Liver (tissue), 9 donors: ENCODE data around the gene USP15. TPM values are rescaled to one million over a fixed set of nuclear protein-coding genes. Genes with fewer than 3 reads are reported as not detected.

Experiments used
- DNase-seq: peaks from one replicate; pipeline ENCODE4 v3.0.0-alpha.2; 2017; ENCODE audit warnings: low spot score
- H3K27ac ChIP-seq, 2 donors: one replicate each; pipeline ENCODE4 v1.7.0; 2013; ENCODE audit warnings: inconsistent platforms in 2 of 2, low read length in 2 of 2, control low read depth in 1 of 2, low read depth in 1 of 2, mild to moderate bottlenecking in 1 of 2
- H3K27me3 ChIP-seq, 4 donors: one replicate each; pipeline versions ENCODE4 v1.6.1 to v1.7.0; 2013; ENCODE audit warnings: low read length in 3 of 4, inconsistent platforms in 1 of 4, mild to moderate bottlenecking in 1 of 4, moderate library complexity in 1 of 4; ENCODE audit not compliant: control insufficient read depth in 4 of 4, insufficient read depth in 4 of 4
- H3K36me3 ChIP-seq, 4 donors: one replicate each; pipeline versions ENCODE4 v1.6.1 to v1.7.0; 2013; ENCODE audit warnings: low read length in 3 of 4, mild to moderate bottlenecking in 3 of 4, low read depth in 1 of 4, moderate library complexity in 1 of 4; ENCODE audit not compliant: control insufficient read depth in 4 of 4, insufficient read depth in 3 of 4
- H3K4me1 ChIP-seq, 4 donors: one replicate each; pipeline versions ENCODE4 v1.6.1 to v1.7.0; 2013; ENCODE audit warnings: low read length in 3 of 4, mild to moderate bottlenecking in 3 of 4, moderate library complexity in 1 of 4; ENCODE audit not compliant: control insufficient read depth in 4 of 4, insufficient read depth in 4 of 4
- H3K4me3 ChIP-seq, 3 donors: one replicate each; pipeline versions ENCODE4 v1.6.1 to v1.7.0; 2013; ENCODE audit warnings: low read length in 3 of 3, control low read depth in 1 of 3, low read depth in 1 of 3, mild to moderate bottlenecking in 1 of 3
- H3K9ac ChIP-seq, 2 donors: one replicate each; pipeline ENCODE4 v1.7.0; 2013; ENCODE audit warnings: low read length in 2 of 2, mild to moderate bottlenecking in 2 of 2, moderate library complexity in 2 of 2, control low read depth in 1 of 2, low read depth in 1 of 2
- H3K9me3 ChIP-seq, 4 donors: one replicate each; pipeline versions ENCODE4 v1.6.1 to v1.7.0; 2013; ENCODE audit warnings: low read length in 3 of 4; ENCODE audit not compliant: control insufficient read depth in 4 of 4
- CTCF ChIP-seq: fragments of 150-350 bp; IDR thresholded peaks from 2 replicates; pipeline ENCODE4 v1.5.1; 2017; ENCODE audit warnings: improper control_type of control experiment, low read depth, low read length; ENCODE audit not compliant: missing input control
- EGR1 ChIP-seq, 2 donors: IDR thresholded peaks; 2 replicates each; pipeline ENCODE4 v1.6.1; 2016 to 2018; ENCODE audit warnings: antibody characterized with exemption in 2 of 2, low read depth in 2 of 2
- FOXA1 ChIP-seq: IDR thresholded peaks from 2 replicates; pipeline ENCODE4 v1.6.1; 2016; ENCODE audit warnings: antibody characterized with exemption
- FOXA2 ChIP-seq: IDR thresholded peaks from 2 replicates; pipeline ENCODE4 v1.6.1; 2016; ENCODE audit warnings: antibody characterized with exemption
- GABPA ChIP-seq, 2 donors: IDR thresholded peaks in 1 of 2; conservative IDR thresholded peaks in 1 of 2; 2 replicates each; pipeline ENCODE4 v1.6.1; 2016; ENCODE audit warnings: antibody characterized with exemption in 2 of 2, mild to moderate bottlenecking in 1 of 2, moderate library complexity in 1 of 2
- HNF4A ChIP-seq, 2 donors: conservative IDR thresholded peaks; 2 replicates each; pipeline ENCODE4 v1.6.1; 2016; ENCODE audit warnings: antibody characterized with exemption in 2 of 2, mild to moderate bottlenecking in 2 of 2
- HNF4G ChIP-seq: IDR thresholded peaks from 2 replicates; pipeline ENCODE4 v1.6.1; 2016; ENCODE audit warnings: antibody characterized with exemption
- JUND ChIP-seq, 2 donors: IDR thresholded peaks; 2 replicates each; pipeline ENCODE4 v1.6.1; 2016; ENCODE audit warnings: antibody characterized with exemption in 2 of 2
- NR2F2 ChIP-seq: IDR thresholded peaks from 2 replicates; pipeline ENCODE4 v1.6.1; 2016; ENCODE audit warnings: antibody characterized with exemption
- RAD21 ChIP-seq, 2 donors: IDR thresholded peaks; 2 replicates each; pipeline ENCODE4 v1.6.1; 2016; ENCODE audit warnings: antibody characterized with exemption in 2 of 2, mild to moderate bottlenecking in 2 of 2
- REST ChIP-seq: IDR thresholded peaks from 2 replicates; pipeline ENCODE4 v1.6.1; 2016; ENCODE audit warnings: antibody characterized with exemption, mild to moderate bottlenecking
- RXRA ChIP-seq, 2 donors: IDR thresholded peaks; 2 replicates each; pipeline ENCODE4 v1.6.1; 2017 to 2018; ENCODE audit warnings: antibody characterized with exemption in 2 of 2, mild to moderate bottlenecking in 1 of 2
- SP1 ChIP-seq: IDR thresholded peaks from 2 replicates; pipeline ENCODE4 v1.6.1; 2018; ENCODE audit warnings: antibody characterized with exemption, mild to moderate bottlenecking
- TAF1 ChIP-seq: conservative IDR thresholded peaks from 2 replicates; pipeline ENCODE4 v1.6.1; 2016; ENCODE audit warnings: antibody characterized with exemption, mild to moderate bottlenecking
- YY1 ChIP-seq: IDR thresholded peaks from 2 replicates; pipeline ENCODE4 v1.6.1; 2016; ENCODE audit warnings: antibody characterized with exemption, mild to moderate bottlenecking
- WGBS: extraction: QIAGEN DNeasy Blood & Tissue Kit; methylation state at CpG from one replicate; pipeline ENCODE4 v1.1.7; 2013; 5-methylcytosine and 5-hydroxymethylcytosine counted together
- polyA plus RNA-seq, 2 donors: library from polyadenylated mRNA; stranded (reverse) in 1 of 2; unstranded in 1 of 2; fragments of 200-250 nt in 1 of 2; fragments of >200 nt in 1 of 2; fragmentation: Nextera tagmentation in 1 of 2; extraction: Ambion mirVana in 1 of 2; gene quantifications; one replicate each; pipeline versions ENCODE4 v1.2.1 to v1.2.3, GENCODE V29; 2013 to 2015
- total RNA-seq, 2 donors: library from RNA; depleted of rRNA; stranded (reverse); fragments of >200 nt; gene quantifications; one replicate each; pipeline ENCODE4 v1.2.3, GENCODE V29; 2014
- TF ChIP-seq, protein P1 (sequence below): IDR thresholded peaks from 2 replicates; pipeline ENCODE4 v1.6.1; 2016; ENCODE audit warnings: antibody characterized with exemption
- TF ChIP-seq, protein P2 (sequence below): IDR thresholded peaks from 2 replicates; pipeline ENCODE4 v1.6.1; 2016; ENCODE audit warnings: antibody characterized with exemption
- TF ChIP-seq, protein P3 (sequence below): IDR thresholded peaks from 2 replicates; pipeline ENCODE4 v1.6.1; 2016; ENCODE audit warnings: antibody characterized with exemption
- donor health status: healthy.
- donor health status: healthy.
- donor health status: healthy.
- donor health status: healthy.
- donor health status: healthy.

The USP15 gene
- total and polyA plus RNA-seq, 4 donors = 16.6 to 188 (median 56.5) TPM

GRCh38 chr12:62375603-62376002, 115.4 kb downstream of the USP15 start:
- no peak overlapping the region for H3K9ac ChIP-seq
- no peaks in the 10 kb centered on the region for H3K9me3 ChIP-seq
- WGBS = 92% methylated on average over 3 of the region's 3 CpGs
- no peaks in the 10 kb centered on the region for H3K27me3 ChIP-seq
- TF ChIP-seq REST (no peak), RXRA (IDR thresholded peaks at IDR 0.05) (no peak), SP1 (no peak), TAF1 (no peak), RAD21 (IDR thresholded peaks at IDR 0.05) (no peak), GABPA (IDR thresholded peaks at IDR 0.05 in 1 of 2, conservative IDR thresholded peaks at IDR 0.05 in 1 of 2) (no peak), HNF4G (no peak), FOXA1 (no peak), EGR1 (IDR thresholded peaks at IDR 0.05; ENCODE audit: low read depth in 2 of 2) (no peak), FOXA2 (no peak), YY1 (no peak)
- TF ChIP-seq, protein P1, sequence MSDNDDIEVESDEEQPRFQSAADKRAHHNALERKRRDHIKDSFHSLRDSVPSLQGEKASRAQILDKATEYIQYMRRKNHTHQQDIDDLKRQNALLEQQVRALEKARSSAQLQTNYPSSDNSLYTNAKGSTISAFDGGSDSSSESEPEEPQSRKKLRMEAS = no peak
- TF ChIP-seq, protein P2, sequence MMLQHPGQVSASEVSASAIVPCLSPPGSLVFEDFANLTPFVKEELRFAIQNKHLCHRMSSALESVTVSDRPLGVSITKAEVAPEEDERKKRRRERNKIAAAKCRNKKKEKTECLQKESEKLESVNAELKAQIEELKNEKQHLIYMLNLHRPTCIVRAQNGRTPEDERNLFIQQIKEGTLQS = no peak
- no peak overlapping the region for H3K4me3 ChIP-seq
- H3K4me1 ChIP-seq = no peaks in the 10 kb centered on the region
- H3K27ac ChIP-seq = no peak overlapping the region
- DNase-seq = no peak
- H3K36me3 ChIP-seq = peaks cover 0 to 5% (median 0%) of the 10 kb centered on the region in 4 donors

DNA sequence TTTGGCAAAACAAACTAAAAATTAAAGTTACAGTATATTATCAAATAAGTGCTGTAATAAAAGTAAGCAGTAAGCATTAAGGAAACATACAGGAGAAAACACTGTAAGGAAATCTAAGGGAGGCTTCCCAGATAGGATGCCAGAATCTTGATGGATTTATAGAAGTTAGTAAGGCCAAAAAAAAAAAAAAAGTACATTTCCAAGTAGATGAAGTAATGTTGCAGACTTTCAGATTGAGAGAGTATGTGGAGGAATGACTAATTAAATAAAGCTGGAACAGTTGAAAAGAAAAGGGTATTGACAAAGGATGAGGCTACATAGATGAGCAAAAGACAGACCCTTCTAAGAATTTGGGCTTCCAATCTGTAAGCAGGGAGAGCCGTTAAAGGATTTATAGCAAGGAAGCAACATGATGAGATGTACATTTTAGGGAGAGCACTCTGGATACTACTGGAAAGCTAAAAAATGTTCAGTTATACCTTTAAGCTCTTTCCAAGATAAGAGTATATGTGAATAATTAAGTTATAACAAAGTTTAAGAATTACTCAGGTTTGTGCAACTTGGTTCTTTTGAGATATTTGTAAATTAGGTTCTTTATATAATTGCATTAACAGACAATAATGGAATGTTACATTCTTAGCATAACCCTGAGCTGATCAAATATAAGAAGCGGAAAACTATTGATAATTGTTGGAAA, 119.0 kb downstream of the USP15 start:
- no peaks in the 10 kb centered on the region for H3K4me1 ChIP-seq
- no peaks in the 10 kb centered on the region for H3K27me3 ChIP-seq
- no peak for DNase-seq
- no peak overlapping the region for H3K4me3 ChIP-seq
- H3K9me3 ChIP-seq = no peaks in the 10 kb centered on the region
- 96% methylated on average over 2 of the region's 2 CpGs for WGBS
- H3K27ac ChIP-seq = no peak overlapping the region
- TF ChIP-seq NR2F2 (no peak), FOXA1 (no peak), RXRA (IDR thresholded peaks at IDR 0.05) (no peak), HNF4A (conservative IDR thresholded peaks at IDR 0.05) (no peak), RAD21 (IDR thresholded peaks at IDR 0.05) (no peak), CTCF (no peak), SP1 (no peak), JUND (IDR thresholded peaks at IDR 0.05) (no peak), YY1 (no peak)
- TF ChIP-seq, protein P2 = no peak
- TF ChIP-seq, protein P3, sequence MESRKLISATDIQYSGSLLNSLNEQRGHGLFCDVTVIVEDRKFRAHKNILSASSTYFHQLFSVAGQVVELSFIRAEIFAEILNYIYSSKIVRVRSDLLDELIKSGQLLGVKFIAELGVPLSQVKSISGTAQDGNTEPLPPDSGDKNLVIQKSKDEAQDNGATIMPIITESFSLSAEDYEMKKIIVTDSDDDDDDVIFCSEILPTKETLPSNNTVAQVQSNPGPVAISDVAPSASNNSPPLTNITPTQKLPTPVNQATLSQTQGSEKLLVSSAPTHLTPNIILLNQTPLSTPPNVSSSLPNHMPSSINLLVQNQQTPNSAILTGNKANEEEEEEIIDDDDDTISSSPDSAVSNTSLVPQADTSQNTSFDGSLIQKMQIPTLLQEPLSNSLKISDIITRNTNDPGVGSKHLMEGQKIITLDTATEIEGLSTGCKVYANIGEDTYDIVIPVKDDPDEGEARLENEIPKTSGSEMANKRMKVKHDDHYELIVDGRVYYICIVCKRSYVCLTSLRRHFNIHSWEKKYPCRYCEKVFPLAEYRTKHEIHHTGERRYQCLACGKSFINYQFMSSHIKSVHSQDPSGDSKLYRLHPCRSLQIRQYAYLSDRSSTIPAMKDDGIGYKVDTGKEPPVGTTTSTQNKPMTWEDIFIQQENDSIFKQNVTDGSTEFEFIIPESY = no peak
- H3K9ac ChIP-seq = no peak overlapping the region
- H3K36me3 ChIP-seq = peaks cover 1 to 13% (median 6%) of the 10 kb centered on the region in 4 donors
